Esophagus squamous epithelium (tissue), 4 donors: ENCODE data around the gene COG4.

Experiments
- CTCF ChIP-seq, 6 experiments: fragments of 450-650 bp in 4 of 6; fragments of 200-600 bp in 2 of 6; sonication (generic) in 2 of 6; IDR thresholded peaks; one replicate each; pipeline ENCODE4 v1.5.1; 2016 to 2019; ENCODE audit warnings: antibody characterized with exemption in 6 of 6, mild to moderate bottlenecking in 4 of 6, moderate library complexity in 4 of 6
- POLR2A ChIP-seq, 4 donors: fragments of 450-650 bp; IDR thresholded peaks; one replicate each; pipeline ENCODE4 v1.6.1; 2017; ENCODE audit warnings: antibody characterized with exemption in 4 of 4, mild to moderate bottlenecking in 4 of 4, moderate library complexity in 3 of 4

- TF ChIP-seq POLR2A (IDR thresholded peaks at IDR 0.05): no peak
- no peak for TF ChIP-seq CTCF (IDR thresholded peaks at IDR 0.05)
These were observed 48.9 kb downstream of the COG4 start for GRCh38 chr16:70474320-70475053.
